GM13977 (cell line): Measurements from ENCODE around the gene NDUFAF2.

Experiments used
- DNase-seq: peaks from one replicate; pipeline ENCODE4 v3.0.0; 2012; ENCODE audit warnings: low spot score
- in situ Hi-C: fragments of 300-500 bp; cut with MboI; formaldehyde crosslinking; loops from one replicate; pipeline ENCODE4 v1.12.0; 2022; ENCODE audit warnings: low sequenced_read_pairs, low pct_unique_long_range_greater_than_20kb, mixed read lengths, inconsistent platforms; ENCODE audit not compliant: unreplicated experiment
- TF ChIP-seq, protein P1 (sequence below): IDR thresholded peaks from 2 replicates; pipeline ENCODE4 v1.5.1; 2012; ENCODE audit warnings: mild to moderate bottlenecking, control low read depth; ENCODE audit not compliant: insufficient read depth; ENCODE audit errors: extremely low read depth, missing control alignments

The NDUFAF2 gene

DNA sequence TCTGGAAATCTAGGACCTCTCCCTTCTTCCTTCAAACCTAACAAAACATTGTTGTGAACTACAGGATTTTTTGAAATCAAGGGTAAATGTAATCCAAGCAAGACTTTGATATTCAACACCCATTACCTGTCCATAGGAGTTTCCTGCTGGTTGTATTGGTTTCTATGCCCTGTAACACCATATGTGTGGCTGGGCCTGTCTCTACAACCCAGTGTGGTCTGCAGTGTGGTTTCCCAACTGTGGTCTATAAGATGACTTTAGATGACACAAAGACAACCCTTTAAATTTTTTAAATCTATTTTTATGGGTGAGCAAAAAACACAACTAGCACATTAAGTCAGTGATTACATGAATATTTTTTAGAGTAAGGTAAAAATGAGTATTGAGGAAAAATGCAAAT is 124.1 kb downstream of the NDUFAF2 start:
- TF ChIP-seq, protein P1, sequence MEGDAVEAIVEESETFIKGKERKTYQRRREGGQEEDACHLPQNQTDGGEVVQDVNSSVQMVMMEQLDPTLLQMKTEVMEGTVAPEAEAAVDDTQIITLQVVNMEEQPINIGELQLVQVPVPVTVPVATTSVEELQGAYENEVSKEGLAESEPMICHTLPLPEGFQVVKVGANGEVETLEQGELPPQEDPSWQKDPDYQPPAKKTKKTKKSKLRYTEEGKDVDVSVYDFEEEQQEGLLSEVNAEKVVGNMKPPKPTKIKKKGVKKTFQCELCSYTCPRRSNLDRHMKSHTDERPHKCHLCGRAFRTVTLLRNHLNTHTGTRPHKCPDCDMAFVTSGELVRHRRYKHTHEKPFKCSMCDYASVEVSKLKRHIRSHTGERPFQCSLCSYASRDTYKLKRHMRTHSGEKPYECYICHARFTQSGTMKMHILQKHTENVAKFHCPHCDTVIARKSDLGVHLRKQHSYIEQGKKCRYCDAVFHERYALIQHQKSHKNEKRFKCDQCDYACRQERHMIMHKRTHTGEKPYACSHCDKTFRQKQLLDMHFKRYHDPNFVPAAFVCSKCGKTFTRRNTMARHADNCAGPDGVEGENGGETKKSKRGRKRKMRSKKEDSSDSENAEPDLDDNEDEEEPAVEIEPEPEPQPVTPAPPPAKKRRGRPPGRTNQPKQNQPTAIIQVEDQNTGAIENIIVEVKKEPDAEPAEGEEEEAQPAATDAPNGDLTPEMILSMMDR = no peak
- no peak for DNase-seq
- in situ Hi-C loops = loop anchor here (25.0 kb wide), 1 partner anchor 593 kb away; no protein-coding TSS in a partner anchor

- in situ Hi-C loops = loop anchor here (25.0 kb wide), 1 partner anchor 591 kb away; no protein-coding TSS in a partner anchor
- DNase-seq = no peak
- TF ChIP-seq, protein P1 = no peak
Observed at GRCh38 chr5:61071526-61071925, 126.5 kb downstream of the NDUFAF2 start.

- no peak for DNase-seq
- TF ChIP-seq, protein P1 = no peak
- in situ Hi-C loops = no loop called here
Observed at GRCh38 chr5:61076626-61077025, 131.6 kb downstream of the NDUFAF2 start.

DNA sequence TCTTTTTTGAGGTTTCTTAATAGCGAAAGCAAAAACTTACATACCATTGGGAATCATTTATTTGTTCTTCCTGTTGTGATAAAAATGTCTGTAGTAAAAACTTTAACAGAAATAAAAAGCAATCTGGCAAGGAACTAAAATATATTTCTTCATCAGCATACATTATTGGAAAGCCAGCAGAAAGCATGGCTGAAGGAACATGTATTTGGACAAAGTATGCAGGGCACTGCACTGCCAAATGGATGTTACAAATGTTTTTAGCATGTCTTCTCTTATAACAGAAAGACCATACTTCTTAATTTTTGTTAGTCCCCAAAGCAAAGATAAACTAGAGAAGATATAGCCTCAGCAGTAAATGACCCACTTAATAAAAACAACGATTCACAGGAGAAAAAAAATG is 136.7 kb downstream of the NDUFAF2 start:
- in situ Hi-C loops = no loop called here
- TF ChIP-seq, protein P1 = no peak
- DNase-seq = no peak

DNA sequence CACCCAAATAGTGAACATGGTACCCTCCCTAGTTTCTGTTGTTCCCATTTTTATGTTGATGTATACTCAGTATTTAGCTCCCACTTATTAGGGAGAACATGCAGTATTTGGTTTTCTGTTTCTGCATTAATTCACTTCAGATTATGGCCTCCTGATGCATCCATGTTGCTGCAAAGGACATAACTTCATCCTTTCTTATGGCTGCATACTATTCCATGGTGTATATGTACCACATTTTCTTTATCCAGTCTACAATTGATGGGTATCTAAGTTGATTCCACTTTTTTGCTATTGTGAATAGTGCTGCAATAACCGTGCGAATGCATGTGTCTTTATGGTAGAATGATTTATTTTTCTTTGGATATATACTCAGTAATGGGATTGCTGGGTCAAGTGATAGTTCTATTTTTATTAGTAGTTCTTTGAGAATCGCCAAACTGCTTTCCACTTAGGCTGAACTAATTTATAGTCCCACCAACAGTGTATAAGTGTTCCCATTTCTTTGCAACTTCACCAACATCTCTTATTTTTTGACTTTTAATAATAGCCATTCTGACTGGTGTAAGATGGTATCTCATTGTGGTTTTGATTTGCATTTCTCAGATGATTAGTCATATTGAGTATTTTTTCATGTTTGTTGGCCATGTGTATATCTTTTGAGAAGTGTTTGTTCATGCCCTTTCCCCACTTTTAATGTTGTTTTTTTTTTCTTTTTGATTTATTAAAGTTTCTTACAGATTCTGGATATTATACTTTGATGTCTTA is 137.7 kb downstream of the NDUFAF2 start:
- TF ChIP-seq, protein P1 = no peak
- in situ Hi-C loops = no loop called here
- no peak for DNase-seq

- TF ChIP-seq, protein P1 = no peak
- no peak for DNase-seq
- in situ Hi-C loops = no loop called here
Observed at GRCh38 chr5:61084658-61085057, 139.7 kb downstream of the NDUFAF2 start.
